SJCRH30 (cell line): ENCODE data around the gene SCAPER. TPM values are rescaled to one million over a fixed set of nuclear protein-coding genes. Genes with fewer than 3 reads are reported as not detected.
"Not testable (repeated sequence)": the region's sequence is repeated elsewhere in the genome, so short reads cannot be mapped to it uniquely, and the experiment has no call there.

Experiments
- DNase-seq, 2 experiments: peaks; one replicate each; pipeline ENCODE4 v3.0.0-alpha.2; 2015 to 2020
- H3K27ac ChIP-seq: fragments of 250-450 bp; sonication (Bioruptor Pico); 2 replicates; pipeline ENCODE4 v1.5.1; 2020; ENCODE audit warnings: mild to moderate bottlenecking, moderate library complexity
- H3K27me3 ChIP-seq: fragments of 250-450 bp; sonication (Bioruptor Pico); 2 replicates; pipeline ENCODE4 v1.5.1; 2020; ENCODE audit warnings: mild to moderate bottlenecking, moderate library complexity
- H3K36me3 ChIP-seq: fragments of 250-450 bp; sonication (Bioruptor Pico); 2 replicates; pipeline ENCODE4 v1.5.1; 2020; ENCODE audit warnings: mild to moderate bottlenecking, moderate library complexity
- H3K4me1 ChIP-seq: fragments of 250-450 bp; sonication (Bioruptor Pico); 2 replicates; pipeline ENCODE4 v1.5.1; 2020; ENCODE audit warnings: mild to moderate bottlenecking, moderate library complexity
- H3K4me3 ChIP-seq: fragments of 250-450 bp; sonication (Bioruptor Pico); 2 replicates; pipeline ENCODE4 v1.5.1; 2020; ENCODE audit warnings: mild to moderate bottlenecking, moderate library complexity
- H3K9me3 ChIP-seq: fragments of 250-450 bp; sonication (Bioruptor Pico); replicated peaks from 2 replicates; pipeline ENCODE4 v1.5.1; 2020; ENCODE audit warnings: mild to moderate bottlenecking, moderate library complexity
- total RNA-seq: library from RNA; depleted of rRNA; stranded (reverse); fragments of >200 nt; shearing (Covaris generic); gene quantifications from 2 replicates; pipeline ENCODE4 v1.2.3, GENCODE V29; 2014

The SCAPER gene
- total RNA-seq, 1 experiment from 2014 or later, result 15.1 TPM

DNA sequence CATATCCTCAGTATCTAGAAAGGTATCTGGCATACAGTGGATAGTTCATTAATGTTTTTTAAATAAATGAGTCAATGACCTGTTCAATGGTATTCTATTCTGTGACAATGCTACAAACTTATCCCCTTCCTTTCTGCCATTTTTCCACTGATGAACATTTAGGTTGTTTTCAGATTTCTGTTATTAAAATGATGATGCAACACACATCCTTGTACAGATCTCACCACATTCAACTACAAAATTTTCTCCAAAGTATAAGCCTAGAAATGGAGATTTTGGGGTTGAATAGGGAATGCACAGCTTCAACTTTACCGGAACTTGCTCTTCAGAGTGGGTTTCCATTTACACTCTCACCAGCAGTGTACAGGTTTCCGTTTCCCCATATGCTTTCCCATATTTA is 358.3 kb downstream of the SCAPER start:
- Histone ChIP-seq H3K27ac (no peak overlapping the region), H3K27me3 (no peaks in the 10 kb centered on the region), H3K36me3 (no peaks in the 10 kb centered on the region), H3K4me1 (no peaks in the 10 kb centered on the region), H3K4me3 (no peak overlapping the region), H3K9me3 (no peaks in the 10 kb centered on the region; the same call in 1 of the 2 replicates)
- no peak for DNase-seq

DNA sequence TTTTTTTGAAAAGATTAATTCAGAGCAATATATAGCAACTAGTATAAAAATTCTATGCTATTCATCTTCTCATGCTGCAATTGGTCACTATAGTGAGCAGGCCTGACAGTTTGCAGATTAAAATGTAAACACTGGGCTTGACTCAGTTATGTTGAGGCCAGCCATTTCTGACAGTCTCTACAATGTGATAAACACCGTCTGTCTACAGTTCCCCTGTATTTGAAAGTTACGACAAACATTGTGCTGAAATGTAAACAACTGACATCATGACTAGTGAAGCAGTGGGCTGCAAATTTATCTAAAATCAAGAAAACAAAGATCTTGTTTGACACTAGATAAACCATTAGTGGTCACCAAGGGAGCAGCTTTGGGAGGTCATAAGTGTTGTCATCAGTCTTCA is 371.1 kb downstream of the SCAPER start:
- no peaks in the 10 kb centered on the region for H3K9me3 ChIP-seq
- no peaks in the 10 kb centered on the region for H3K27me3 ChIP-seq
- H3K27ac ChIP-seq, result no peak overlapping the region
- no peaks in the 10 kb centered on the region for H3K4me1 ChIP-seq
- H3K36me3 ChIP-seq, result no peaks in the 10 kb centered on the region
- no peak overlapping the region for H3K4me3 ChIP-seq
- DNase-seq, result no peak

DNA sequence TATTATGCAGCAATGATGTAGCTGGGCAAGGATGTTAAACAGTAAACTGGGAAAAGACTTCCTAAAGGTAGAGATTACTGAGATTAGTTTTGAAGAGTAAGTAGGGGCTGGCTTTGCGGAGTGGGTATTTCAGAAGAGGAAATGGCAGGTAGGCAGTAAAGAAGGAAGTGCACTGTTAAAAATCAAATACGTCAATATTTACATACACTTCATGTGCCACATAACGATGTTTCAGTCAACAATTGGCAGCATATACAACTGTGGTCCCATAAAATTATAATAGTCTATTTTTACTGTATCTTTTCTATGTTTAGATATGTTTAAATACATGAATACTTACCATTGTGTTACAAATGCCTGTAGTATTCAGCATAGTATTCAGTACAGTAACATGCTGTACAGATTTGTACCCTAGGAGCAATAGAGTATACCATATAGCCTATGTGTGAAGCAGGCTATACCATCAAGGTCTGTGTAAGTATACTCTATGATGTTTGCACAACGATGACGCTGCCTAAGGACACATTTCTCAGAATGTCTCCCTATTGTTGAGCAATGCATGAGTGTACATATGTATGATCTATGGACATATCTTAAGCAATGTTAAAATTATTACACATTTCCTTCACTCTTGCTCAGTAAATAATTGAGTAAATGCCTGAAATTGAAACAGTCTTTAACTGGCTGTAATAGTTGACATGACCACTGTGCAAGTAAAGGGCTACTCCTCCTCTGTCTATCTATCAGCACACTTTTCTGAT is 371.9 kb downstream of the SCAPER start:
- Histone ChIP-seq H3K27ac (no peak overlapping the region), H3K4me3 (no peak overlapping the region), H3K4me1 (no peaks in the 10 kb centered on the region), H3K9me3 (no peaks in the 10 kb centered on the region), H3K27me3 (no peaks in the 10 kb centered on the region), H3K36me3 (no peaks in the 10 kb centered on the region)
- no peak for DNase-seq

DNA sequence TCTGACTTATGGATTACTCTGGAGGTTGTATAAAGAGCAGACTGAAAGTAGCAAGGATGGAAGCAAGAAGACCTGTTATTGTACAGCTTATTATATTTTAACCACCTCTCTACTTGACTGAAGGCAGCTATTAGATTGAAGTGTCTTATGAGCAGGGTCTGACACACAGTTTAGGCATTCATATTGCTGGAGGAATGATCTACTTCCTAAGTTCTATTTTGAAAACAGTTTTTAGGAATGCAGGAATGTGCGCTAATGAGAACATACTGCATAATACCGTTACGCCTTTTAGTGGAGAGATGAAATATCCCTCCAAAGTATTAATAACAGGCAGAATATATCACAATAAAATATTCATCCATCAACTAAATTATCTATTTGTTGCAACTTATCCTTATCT is 375.2 kb downstream of the SCAPER start:
- Histone ChIP-seq H3K9me3 (no peaks in the 10 kb centered on the region), H3K36me3 (no peaks in the 10 kb centered on the region), H3K4me1 (no peaks in the 10 kb centered on the region), H3K4me3 (no peak overlapping the region), H3K27me3 (no peaks in the 10 kb centered on the region), H3K27ac (no peak overlapping the region)
- DNase-seq, result no peak

DNA sequence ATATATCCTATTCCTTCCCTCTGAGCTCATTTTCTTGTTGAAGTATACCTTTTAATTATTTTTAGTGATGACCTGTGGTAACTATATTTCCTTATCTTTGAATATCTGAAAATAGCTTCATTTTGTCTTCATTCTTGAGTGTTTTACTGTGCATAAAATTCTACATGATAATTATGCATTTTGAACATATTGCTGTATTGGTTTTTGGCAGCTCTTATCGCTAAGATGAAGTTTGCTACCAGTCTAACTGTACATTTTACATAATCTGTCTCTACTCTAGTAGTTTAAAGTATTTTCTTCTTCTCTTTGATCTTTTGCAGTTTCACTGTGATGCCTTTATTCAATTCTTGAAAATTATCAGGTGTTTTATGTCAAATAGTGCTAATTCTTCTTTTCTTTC is 379.0 kb downstream of the SCAPER start:
- no peaks in the 10 kb centered on the region for H3K36me3 ChIP-seq
- no peak overlapping the region for H3K27ac ChIP-seq
- H3K27me3 ChIP-seq, result no peaks in the 10 kb centered on the region
- no peak for DNase-seq
- H3K4me1 ChIP-seq, result no peaks in the 10 kb centered on the region
- H3K9me3 ChIP-seq, result no peaks in the 10 kb centered on the region
- no peak overlapping the region for H3K4me3 ChIP-seq

DNA sequence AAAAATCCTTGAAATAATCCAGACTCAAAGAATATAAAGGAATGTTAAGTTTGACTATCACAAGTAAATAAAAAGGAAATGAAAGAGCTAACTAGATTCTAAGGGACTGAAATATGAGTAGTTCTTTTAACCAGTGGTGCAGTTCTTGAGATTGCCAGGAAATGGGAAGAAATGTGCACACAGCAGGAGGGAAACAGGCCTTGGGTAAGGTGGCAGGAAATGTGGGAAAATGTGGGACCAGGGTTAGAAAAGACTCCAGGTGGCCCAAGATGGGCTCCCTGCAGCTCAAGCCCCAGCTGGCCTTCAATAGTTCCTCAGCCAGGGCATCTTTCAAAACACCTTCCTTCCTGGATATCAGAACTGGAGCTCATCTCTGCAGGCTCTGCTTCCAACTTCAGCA is 387.2 kb downstream of the SCAPER start:
- no peak overlapping the region for H3K4me3 ChIP-seq
- peak in 1 of 2 experiments; percentile 8 for DNase-seq
- H3K9me3 ChIP-seq, result no peaks in the 10 kb centered on the region
- no peak overlapping the region for H3K27ac ChIP-seq
- no peaks in the 10 kb centered on the region for H3K36me3 ChIP-seq
- no peaks in the 10 kb centered on the region for H3K27me3 ChIP-seq
- H3K4me1 ChIP-seq, result no peaks in the 10 kb centered on the region

DNA sequence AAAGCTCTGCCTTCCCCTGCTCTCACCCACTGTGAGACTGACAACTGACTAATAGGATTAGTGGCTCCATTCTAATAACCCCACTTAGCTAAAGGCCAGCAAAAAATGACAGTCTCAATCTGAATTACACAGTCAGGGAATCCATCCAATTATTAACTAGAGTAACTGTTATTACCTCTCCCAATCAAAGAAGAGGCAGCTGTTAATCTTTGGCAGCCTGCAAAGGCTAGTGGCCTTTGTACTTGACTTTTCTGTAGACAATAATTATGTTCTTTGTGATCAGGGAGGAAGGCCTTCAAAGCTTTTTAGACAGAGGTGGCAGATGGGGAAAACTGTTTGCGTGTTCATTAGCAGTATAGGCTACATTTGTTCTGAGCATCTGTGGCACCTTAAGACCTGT is 390.9 kb downstream of the SCAPER start:
- Histone ChIP-seq H3K27me3 (no peaks in the 10 kb centered on the region), H3K27ac (no peak overlapping the region), H3K9me3 (no peaks in the 10 kb centered on the region), H3K4me1 (no peaks in the 10 kb centered on the region), H3K4me3 (no peak overlapping the region), H3K36me3 (no peaks in the 10 kb centered on the region)
- no peak for DNase-seq

DNA sequence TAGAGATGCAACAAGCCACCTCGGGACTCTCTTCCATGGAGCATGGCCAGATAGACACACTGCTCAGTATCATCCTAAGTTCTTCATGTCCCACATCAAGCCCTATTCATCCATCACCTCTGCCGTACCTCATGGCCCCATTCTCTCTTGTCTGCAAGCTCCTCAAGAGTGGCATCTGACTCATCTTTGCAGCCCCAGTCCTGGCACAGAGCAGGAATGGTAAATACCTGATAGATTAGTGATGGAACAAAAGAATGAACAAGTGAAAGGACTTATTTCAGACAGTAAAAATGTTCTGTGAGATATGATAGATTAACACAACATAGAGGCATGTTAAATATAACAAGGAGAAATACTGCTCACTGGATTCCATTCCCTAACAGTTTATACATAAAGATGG is 392.2 kb downstream of the SCAPER start:
- no peak overlapping the region for H3K4me3 ChIP-seq
- H3K27me3 ChIP-seq, result no peaks in the 10 kb centered on the region
- DNase-seq, result no peak
- H3K4me1 ChIP-seq, result no peaks in the 10 kb centered on the region
- H3K27ac ChIP-seq, result no peak overlapping the region
- no peaks in the 10 kb centered on the region for H3K36me3 ChIP-seq
- H3K9me3 ChIP-seq, result no peaks in the 10 kb centered on the region

DNA sequence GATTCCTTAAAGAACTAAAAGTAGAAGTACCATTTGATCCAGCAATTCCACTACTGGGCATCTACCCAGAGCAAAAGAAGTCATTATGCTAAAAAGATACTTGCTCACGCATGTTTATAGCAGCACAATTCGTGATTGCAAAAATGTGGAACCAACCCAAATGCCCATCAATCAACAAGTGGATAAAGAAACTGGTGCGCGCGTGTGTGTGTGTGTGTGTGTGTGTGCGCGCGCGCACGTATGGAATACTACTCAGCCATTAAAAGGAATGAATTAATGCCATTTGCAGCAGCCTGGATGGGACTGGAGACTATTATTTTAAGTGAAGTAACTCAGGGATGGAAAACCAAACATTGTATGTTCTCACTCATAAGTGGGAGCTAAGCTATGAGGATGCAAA is 394.5 kb downstream of the SCAPER start:
- H3K27ac ChIP-seq, DNase-seq, H3K4me1 ChIP-seq, H3K4me3 ChIP-seq, H3K36me3 ChIP-seq, H3K9me3 ChIP-seq, H3K27me3 ChIP-seq: not testable (repeated sequence)

DNA sequence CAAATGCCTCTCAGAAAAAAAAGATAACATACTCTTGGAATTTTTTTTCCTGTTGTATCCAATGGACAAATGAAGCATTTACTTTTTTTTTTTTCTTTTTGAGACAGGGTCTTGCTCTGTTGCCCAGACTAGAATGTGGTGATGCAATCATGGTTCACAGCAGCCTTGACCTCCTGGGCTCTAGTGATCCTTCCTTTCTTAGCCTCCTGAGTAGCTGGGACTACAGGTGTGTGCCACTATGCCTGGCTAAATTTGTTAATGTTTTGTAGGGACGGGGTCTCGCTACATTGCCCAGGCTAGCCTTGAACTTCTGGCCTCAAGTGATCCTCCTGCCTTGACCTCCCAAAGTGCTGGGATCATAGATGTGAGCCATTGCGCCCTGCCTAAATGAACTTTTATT is 401.3 kb downstream of the SCAPER start:
- Histone ChIP-seq H3K4me1 (no peaks in the 10 kb centered on the region), H3K4me3 (no peak overlapping the region), H3K9me3 (no peaks in the 10 kb centered on the region), H3K27ac (no peak overlapping the region), H3K36me3 (no peaks in the 10 kb centered on the region), H3K27me3 (no peaks in the 10 kb centered on the region)
- DNase-seq, result no peak

DNA sequence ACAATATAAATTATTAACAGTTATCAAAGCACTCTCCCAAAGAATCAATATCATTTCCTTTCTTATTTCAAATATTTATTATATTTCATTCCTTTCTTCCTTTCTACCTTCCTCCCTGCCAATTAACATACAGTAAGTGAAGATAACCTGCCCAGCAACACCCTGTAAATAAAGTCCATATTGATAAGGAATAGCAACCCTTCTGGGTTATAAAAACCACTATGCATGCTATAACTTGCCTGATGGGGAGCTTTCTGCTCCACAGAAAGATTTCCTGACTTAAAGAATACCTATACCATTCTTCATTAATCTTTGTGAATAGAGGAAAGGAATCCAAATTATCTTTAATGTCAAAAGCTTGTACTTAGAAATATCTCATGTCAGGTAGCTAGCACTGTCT is 402.0 kb downstream of the SCAPER start:
- Histone ChIP-seq H3K4me3 (no peak overlapping the region), H3K4me1 (no peaks in the 10 kb centered on the region)

DNA sequence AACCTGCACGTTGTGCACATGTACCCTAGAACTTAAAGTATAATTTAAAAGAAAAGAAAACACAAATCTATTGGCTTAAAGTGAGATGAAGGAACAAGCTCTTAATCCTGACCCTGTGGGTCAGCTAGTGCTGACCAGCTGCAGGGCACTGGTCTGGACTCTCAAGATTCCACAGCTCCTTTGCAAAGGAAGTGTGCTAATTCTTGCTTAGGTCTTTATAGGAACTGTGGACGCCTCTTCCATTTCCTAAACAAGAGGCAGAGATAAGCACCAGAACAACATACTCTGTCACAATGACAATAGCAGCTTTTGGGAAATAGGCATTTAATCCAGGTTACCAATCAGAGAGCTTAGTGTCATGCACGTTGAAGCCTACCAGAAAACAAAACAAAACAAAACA is 402.5 kb downstream of the SCAPER start:
- Histone ChIP-seq H3K4me1 (no peaks in the 10 kb centered on the region), H3K4me3 (no peak overlapping the region), H3K36me3 (no peaks in the 10 kb centered on the region), H3K27me3 (no peaks in the 10 kb centered on the region), H3K9me3 (no peaks in the 10 kb centered on the region), H3K27ac (no peak overlapping the region)
- no peak for DNase-seq

More for the DNA sequence above, 402.0 kb downstream of the SCAPER start:
- no peak for DNase-seq
- Histone ChIP-seq H3K27ac (no peak overlapping the region), H3K27me3 (no peaks in the 10 kb centered on the region), H3K36me3 (no peaks in the 10 kb centered on the region), H3K9me3 (no peaks in the 10 kb centered on the region)

DNA sequence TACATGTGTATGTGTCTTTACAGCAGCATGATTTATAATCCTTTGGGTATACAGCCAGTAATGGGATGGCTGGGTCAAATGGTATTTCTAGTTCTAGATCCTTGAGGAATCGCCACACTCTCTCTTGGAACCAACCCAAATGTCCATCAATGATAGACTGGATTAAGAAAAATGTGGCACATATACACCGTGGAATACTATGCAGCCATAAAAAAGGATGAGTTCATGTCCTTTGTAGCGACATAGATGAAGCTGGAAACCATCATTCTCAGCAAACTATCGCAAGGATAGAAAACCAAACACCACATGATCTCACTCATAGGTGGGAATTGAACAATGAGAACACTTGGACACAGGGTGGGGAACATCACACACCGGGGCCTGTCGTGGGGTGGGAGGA is 403.0 kb downstream of the SCAPER start:
- H3K4me3 ChIP-seq, H3K36me3 ChIP-seq, DNase-seq, H3K4me1 ChIP-seq, H3K9me3 ChIP-seq, H3K27ac ChIP-seq, H3K27me3 ChIP-seq: not testable (repeated sequence)

DNA sequence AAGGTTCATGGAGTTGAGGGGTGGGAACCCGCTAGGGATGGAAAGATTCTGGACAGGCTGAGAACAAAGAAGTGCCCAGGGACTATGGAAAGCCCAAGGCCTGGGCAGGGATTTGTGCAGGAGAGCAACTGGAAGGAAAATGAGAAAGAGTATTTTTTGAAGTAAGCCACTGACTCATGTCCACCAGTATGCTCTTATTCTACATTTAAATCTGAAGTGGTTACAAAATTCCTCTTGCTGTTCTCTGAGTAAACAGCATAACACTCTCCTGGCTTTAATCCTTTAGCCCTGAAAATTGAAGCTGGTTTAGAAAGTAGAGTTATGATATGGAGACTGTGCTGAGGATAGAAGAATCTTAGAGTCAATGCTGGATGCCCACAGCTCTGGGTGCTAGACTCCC is 403.4 kb downstream of the SCAPER start:
- Histone ChIP-seq H3K27ac (no peak overlapping the region), H3K4me1 (no peaks in the 10 kb centered on the region), H3K4me3 (no peak overlapping the region), H3K9me3 (no peaks in the 10 kb centered on the region), H3K27me3 (no peaks in the 10 kb centered on the region), H3K36me3 (no peaks in the 10 kb centered on the region)
- DNase-seq, result no peak

DNA sequence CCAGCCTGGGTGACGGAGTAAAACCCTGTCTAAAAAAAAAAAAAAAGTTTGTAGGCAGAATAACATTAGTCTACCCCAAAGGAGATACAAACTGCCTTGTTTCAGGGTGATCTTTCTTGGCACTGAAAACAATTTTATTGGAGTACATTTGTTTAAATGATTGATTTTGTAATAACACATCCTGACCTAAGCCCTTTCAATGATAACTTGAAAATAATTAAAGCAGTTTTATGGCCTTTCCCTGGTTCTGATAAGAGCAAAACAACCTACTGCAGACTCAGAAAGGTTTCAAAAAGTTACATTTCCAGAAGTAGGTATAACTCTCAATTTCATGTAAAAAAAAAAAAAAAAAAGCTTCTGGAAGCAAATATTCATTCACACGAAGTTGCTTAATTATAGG is 404.1 kb downstream of the SCAPER start:
- no peak for DNase-seq
- Histone ChIP-seq H3K4me3 (no peak overlapping the region), H3K36me3 (no peaks in the 10 kb centered on the region), H3K27me3 (no peaks in the 10 kb centered on the region), H3K9me3 (no peaks in the 10 kb centered on the region), H3K4me1 (no peaks in the 10 kb centered on the region), H3K27ac (no peak overlapping the region)

DNA sequence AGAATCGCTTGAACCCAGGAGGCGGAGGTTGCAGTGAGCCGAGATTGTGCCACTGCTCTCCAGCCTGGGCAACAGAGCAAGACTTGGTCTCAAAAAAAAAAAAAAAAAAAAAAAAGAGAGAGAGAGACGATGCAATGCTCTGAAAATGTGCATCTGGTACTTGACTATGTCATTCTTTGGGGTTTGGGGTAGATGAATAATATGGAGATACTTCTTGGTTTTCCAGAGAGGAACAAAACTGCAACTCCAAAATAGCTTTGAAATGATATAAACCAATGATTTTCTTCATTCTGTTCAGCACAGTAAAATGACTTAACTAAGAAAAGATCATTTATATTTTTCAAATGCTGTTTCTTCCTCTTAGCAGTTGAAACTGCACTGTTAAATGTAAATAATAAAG is 409.7 kb downstream of the SCAPER start:
- Histone ChIP-seq H3K27me3 (no peaks in the 10 kb centered on the region), H3K9me3 (no peaks in the 10 kb centered on the region), H3K4me1 (no peaks in the 10 kb centered on the region; the same call in 1 of the 2 replicates), H3K36me3 (no peaks in the 10 kb centered on the region), H3K4me3 (no peak overlapping the region), H3K27ac (no peak overlapping the region)
- DNase-seq, result no peak
